Activated CD8-positive, alpha-beta memory T cell treated with anti-CD3 and anti-CD28 coated beads, Interleukin-2, amount 50 U/mL, for 4 hours (primary cell): ENCODE data around the gene ZMPSTE24.

Experiments used
- DNase-seq: peaks from one replicate; pipeline ENCODE4 v3.0.0-alpha.2; 2020

ZMPSTE24 gene

GRCh38 chr1:40265298-40265697 lies 7.3 kb downstream of the ZMPSTE24 start:
- DNase-seq: no peak

- no peak for DNase-seq
Observed at GRCh38 chr1:40265919-40266318, 7.9 kb downstream of the ZMPSTE24 start.

GRCh38 chr1:40266786-40267535 lies 8.9 kb downstream of the ZMPSTE24 start:
- DNase-seq: no peak

GRCh38 chr1:40267767-40268187 lies 9.7 kb downstream of the ZMPSTE24 start:
- DNase-seq: no peak

GRCh38 chr1:40268211-40268610 lies 10.2 kb downstream of the ZMPSTE24 start:
- DNase-seq: no peak

GRCh38 chr1:40270152-40270834 lies 12.3 kb downstream of the ZMPSTE24 start:
- no peak for DNase-seq

GRCh38 chr1:40272653-40273213 lies 14.7 kb downstream of the ZMPSTE24 start:
- DNase-seq: no peak

- no peak for DNase-seq
Observed at GRCh38 chr1:40273547-40274166, 15.6 kb downstream of the ZMPSTE24 start.

GRCh38 chr1:40274331-40274730 lies 16.3 kb downstream of the ZMPSTE24 start:
- DNase-seq: no peak

GRCh38 chr1:40276122-40276521 lies 18.1 kb downstream of the ZMPSTE24 start:
- no peak for DNase-seq

- no peak for DNase-seq
Observed at GRCh38 chr1:40281853-40282252, 23.8 kb downstream of the ZMPSTE24 start.

GRCh38 chr1:40291293-40291692 lies 33.3 kb downstream of the ZMPSTE24 start:
- no peak for DNase-seq

GRCh38 chr1:40299366-40300248 lies 41.6 kb downstream of the ZMPSTE24 start:
- DNase-seq: no peak

- DNase-seq: no peak
Observed at GRCh38 chr1:40300249-40300567, 42.2 kb downstream of the ZMPSTE24 start.

- DNase-seq: no peak
Observed at GRCh38 chr1:40300651-40301050, 42.6 kb downstream of the ZMPSTE24 start.

- no peak for DNase-seq
Observed at GRCh38 chr1:40301066-40301465, 43.0 kb downstream of the ZMPSTE24 start.

GRCh38 chr1:40301541-40302299 lies 43.7 kb downstream of the ZMPSTE24 start:
- no peak for DNase-seq

- no peak for DNase-seq
Observed at GRCh38 chr1:40302475-40302874, 44.4 kb downstream of the ZMPSTE24 start.

- no peak for DNase-seq
Observed at GRCh38 chr1:40303051-40303771, 45.2 kb downstream of the ZMPSTE24 start.

GRCh38 chr1:40303790-40304189 lies 45.8 kb downstream of the ZMPSTE24 start:
- DNase-seq: no peak

GRCh38 chr1:40305451-40305850 lies 47.4 kb downstream of the ZMPSTE24 start:
- DNase-seq: no peak
